Forelimb muscle (tissue), 1 donor: Measurements from ENCODE around the gene RNF152. TPM values are rescaled to one million over a fixed set of nuclear protein-coding genes. Genes with fewer than 3 reads are reported as not detected.

ENCODE experiments used
- DNase-seq: peaks from one replicate; pipeline ENCODE4 v3.0.0-alpha.2; 2013; ENCODE audit warnings: low read depth
- polyA plus RNA-seq: library from polyadenylated mRNA; unstranded; fragments of 120-200 nt; gene quantifications from one replicate; pipeline ENCODE4 v1.2.1, GENCODE V29; 2013; ENCODE audit not compliant: insufficient read length

The RNF152 gene
- polyA plus RNA-seq, 1 donor = 5.2 TPM

GRCh38 chr18:61854578-61855448 is 38.0 kb downstream of the RNF152 start:
- DNase-seq = no peak

GRCh38 chr18:61853855-61854254 is 39.0 kb downstream of the RNF152 start:
- no peak for DNase-seq

GRCh38 chr18:61852496-61852895 is 40.3 kb downstream of the RNF152 start:
- no peak for DNase-seq

- no peak for DNase-seq
These were observed 40.8 kb downstream of the RNF152 start for GRCh38 chr18:61851940-61852451.

DNA sequence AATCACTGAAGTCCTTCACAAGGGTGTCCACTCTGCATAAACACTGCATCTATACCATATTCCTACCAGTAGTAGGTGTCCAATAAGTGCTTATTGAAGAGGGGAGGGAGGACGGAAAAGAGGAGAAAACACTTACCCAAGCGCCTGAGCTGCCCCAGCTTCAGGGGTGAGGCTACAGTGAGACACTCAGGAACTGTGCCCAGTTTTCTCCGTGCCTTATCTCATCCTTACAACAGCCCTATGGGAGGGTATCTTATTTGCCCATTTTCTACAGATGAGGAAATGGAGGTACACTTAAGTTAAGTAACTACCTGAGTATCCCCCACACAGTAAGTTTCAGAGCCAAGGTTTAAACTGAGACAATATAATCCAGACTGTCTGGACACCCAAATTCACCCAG is 41.5 kb downstream of the RNF152 start:
- DNase-seq = no peak

GRCh38 chr18:61850756-61851155 is 42.1 kb downstream of the RNF152 start:
- no peak for DNase-seq

DNA sequence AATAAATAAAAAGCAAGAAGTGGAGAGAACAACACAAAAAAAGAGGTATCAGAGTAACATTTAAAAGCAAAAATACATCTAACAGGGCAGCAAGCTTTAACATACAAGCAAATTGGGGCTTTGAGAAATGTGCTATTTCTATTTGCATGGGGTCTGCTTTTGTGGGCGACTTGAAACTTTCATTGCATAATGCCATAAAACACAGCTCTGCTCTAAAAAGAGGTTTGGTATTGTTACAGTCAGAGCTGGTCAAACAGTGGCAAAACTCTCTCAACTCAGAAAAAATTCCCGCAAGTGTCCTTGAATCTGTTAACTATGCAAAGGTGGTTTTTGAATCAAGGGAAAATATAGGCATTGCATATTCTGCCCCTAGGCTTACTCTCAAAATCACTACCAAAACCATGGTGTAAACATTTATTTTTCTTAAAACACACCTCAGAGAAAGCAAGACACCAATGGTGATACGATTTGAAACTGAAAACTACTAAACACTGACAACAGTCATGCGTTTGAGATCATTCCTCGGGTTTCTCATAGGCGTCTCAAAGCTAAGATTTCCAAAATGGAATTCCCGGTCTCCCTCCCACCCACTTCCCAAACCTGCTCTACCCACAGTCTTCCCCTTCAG is 45.5 kb downstream of the RNF152 start:
- no peak for DNase-seq

- DNase-seq = no peak
These were observed 47.6 kb downstream of the RNF152 start for GRCh38 chr18:61845197-61845596.

DNA sequence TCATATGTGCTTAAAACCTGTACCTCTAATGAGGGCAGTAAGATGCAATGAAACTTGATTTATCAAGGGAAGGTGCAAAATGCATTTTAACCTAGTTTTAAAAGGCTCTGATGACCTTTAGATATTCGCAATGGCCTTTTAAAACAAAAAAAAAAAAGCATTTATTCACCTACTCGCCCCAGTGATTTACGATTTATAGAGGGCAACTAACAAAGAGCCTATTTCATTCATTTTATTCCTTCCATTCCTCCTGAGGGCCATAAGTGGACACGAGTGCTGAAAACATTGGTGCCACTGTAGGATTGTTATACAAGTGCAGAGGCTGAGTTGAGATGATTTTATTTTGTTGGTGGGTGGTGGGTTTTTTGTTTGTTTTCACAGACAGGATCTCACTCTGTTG is 48.1 kb downstream of the RNF152 start:
- DNase-seq = no peak

DNA sequence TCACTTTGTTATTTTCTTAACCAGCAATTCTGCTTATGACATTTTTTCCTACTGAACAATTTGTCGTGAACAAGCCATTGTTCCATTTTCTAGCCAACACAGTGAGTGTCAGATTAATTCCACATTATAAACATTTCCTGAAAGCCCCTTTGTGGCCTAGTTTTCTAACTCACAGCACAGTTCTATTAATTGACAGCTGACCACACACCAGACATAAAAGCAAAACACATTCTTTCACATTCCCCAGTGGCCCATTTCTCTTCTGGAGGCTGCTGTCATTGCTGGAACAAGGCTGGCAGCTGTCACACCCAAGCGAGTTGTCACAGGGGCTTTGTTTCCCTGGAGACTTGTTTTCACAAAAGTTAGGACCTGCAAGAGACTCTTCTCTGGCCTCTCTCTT is 50.7 kb downstream of the RNF152 start:
- no peak for DNase-seq

GRCh38 chr18:61841706-61842105 is 51.1 kb downstream of the RNF152 start:
- DNase-seq = no peak

- no peak for DNase-seq
These were observed 52.5 kb downstream of the RNF152 start for GRCh38 chr18:61840324-61840723.

GRCh38 chr18:61838521-61838920 is 54.3 kb downstream of the RNF152 start:
- no peak for DNase-seq

GRCh38 chr18:61833978-61834377 is 58.8 kb downstream of the RNF152 start:
- DNase-seq = no peak

- DNase-seq = no peak
These were observed 59.4 kb downstream of the RNF152 start for GRCh38 chr18:61833387-61833786.

DNA sequence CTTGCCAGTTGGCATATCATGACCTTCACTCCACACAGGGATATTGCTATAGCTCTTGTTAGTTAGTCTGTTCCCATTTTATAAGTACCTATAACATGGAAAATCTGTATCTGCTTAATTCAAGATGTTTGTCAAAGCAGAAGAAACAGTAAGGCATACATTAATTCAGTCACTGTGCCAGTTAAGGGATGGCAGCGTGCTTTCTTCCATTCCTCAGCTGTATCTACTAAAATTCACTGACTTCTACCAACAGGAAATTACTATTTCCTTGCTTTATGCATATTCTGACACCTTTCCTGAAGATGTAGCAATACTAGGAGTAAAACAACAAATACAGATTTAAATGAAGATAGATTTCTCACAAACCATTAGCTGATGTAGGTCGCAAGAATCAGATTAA is 59.9 kb downstream of the RNF152 start:
- no peak for DNase-seq

- DNase-seq = no peak
These were observed 61.7 kb downstream of the RNF152 start for GRCh38 chr18:61831071-61831470.

- DNase-seq = no peak
These were observed 63.7 kb downstream of the RNF152 start for GRCh38 chr18:61829108-61829507.

GRCh38 chr18:61827591-61827990 is 65.2 kb downstream of the RNF152 start:
- DNase-seq = no peak

- no peak for DNase-seq
These were observed 67.4 kb downstream of the RNF152 start for GRCh38 chr18:61825386-61825785.

- DNase-seq = no peak
These were observed 68.0 kb downstream of the RNF152 start for GRCh38 chr18:61824733-61825363.

DNA sequence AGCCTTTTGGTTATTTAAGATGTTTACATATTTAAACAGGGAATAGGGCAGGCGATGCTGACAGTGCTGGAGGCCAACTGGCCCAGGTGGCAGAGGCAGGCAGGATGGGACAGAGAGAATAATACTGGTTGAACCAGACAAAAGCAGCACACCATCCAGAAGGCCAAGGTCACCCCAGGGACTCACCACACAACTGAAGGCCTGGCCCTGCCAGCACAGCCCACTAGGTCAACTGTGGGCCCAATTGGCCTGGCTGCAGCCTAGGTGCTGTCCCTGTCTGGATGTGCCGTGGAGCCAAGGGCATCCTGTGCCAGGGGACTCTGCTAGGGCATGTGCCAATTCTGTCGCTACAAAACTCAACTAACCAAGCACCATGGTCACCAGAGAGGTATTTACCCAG is 69.2 kb downstream of the RNF152 start:
- no peak for DNase-seq

GRCh38 chr18:61822879-61823278 is 69.9 kb downstream of the RNF152 start:
- DNase-seq = no peak
